HEK293T (cell line): ENCODE measurements around the gene LIPE.

Experiments
- CTCF ChIA-PET: fragments of 350-600 bp; formaldehyde crosslinking; extraction: SDS; loops from one replicate; lab custom pipeline; 2021; ENCODE audit warnings: antibody characterized with exemption, inconsistent platforms; lab: Yijun Ruan, JAX
- POLR2A ChIA-PET: fragments of 350-600 bp; formaldehyde crosslinking; extraction: SDS; loops from one replicate; lab custom pipeline; 2020; ENCODE audit warnings: antibody characterized with exemption, inconsistent platforms; lab: Yijun Ruan, JAX
- DNase-seq: peaks from one replicate; pipeline ENCODE4 v3.0.0; 2012; ENCODE audit warnings: mixed read lengths; ENCODE audit errors: extremely low spot score
- ARNT ChIP-seq: fragments of 450-650 bp; IDR thresholded peaks from 2 replicates; pipeline ENCODE4 v1.6.1; 2017; ENCODE audit warnings: mild to moderate bottlenecking
- BHLHE40 ChIP-seq: fragments of 450-650 bp; IDR thresholded peaks from 2 replicates; pipeline ENCODE4 v1.6.1; 2016; ENCODE audit warnings: mild to moderate bottlenecking, moderate library complexity, borderline replicate concordance
- ELF4 ChIP-seq: fragments of 450-650 bp; IDR thresholded peaks from 2 replicates; pipeline ENCODE4 v1.6.1; 2017; ENCODE audit warnings: antibody characterized with exemption
- FOXA1 ChIP-seq: fragments of 450-650 bp; IDR thresholded peaks from 2 replicates; pipeline ENCODE4 v1.6.1; 2016; ENCODE audit warnings: mild to moderate bottlenecking
- HDGF ChIP-seq: fragments of 450-650 bp; IDR thresholded peaks from 2 replicates; pipeline ENCODE4 v1.6.1; 2017; ENCODE audit warnings: antibody characterized with exemption, borderline replicate concordance
- NFRKB ChIP-seq: fragments of 450-650 bp; IDR thresholded peaks from 2 replicates; pipeline ENCODE4 v1.6.1; 2016; ENCODE audit warnings: mild to moderate bottlenecking, moderate library complexity
- SUZ12 ChIP-seq: fragments of 450-650 bp; IDR thresholded peaks from 2 replicates; pipeline ENCODE4 v1.6.1; 2016; ENCODE audit warnings: mild to moderate bottlenecking

LIPE gene

GRCh38 chr19:42352301-42353259 is 74.6 kb downstream of the LIPE start:
- TF ChIP-seq SUZ12 (no peak), NFRKB (no peak), BHLHE40 (no peak), ARNT (no peak), HDGF (no peak), ELF4 (no peak), FOXA1 (no peak)
- POLR2A ChIA-PET: no interaction called here
- DNase-seq: no peak
- CTCF ChIA-PET: no interaction called here
